Stimulated activated effector memory CD8-positive, alpha-beta T cell treated with anti-CD3 and anti-CD28 coated beads, Interleukin-12 subunit alpha, Interleukin-12 subunit beta, amount 100 ng/mL, for 72 hours (primary cell): ENCODE results near the gene HAGH.
A peak's percentile ranks its signal among the peaks of the same experiment; 100 is the strongest.
"Not testable (repeated sequence)": the region's sequence is repeated elsewhere in the genome, so short reads cannot be mapped to it uniquely, and the experiment has no call there.

Experiments
- ATAC-seq: fragments of 150-1000 bp; cut with Tn5 transposase; 2 replicates; pipeline ENCODE4 v1.10.0; 2021
- DNase-seq, 2 donors: peaks; one replicate each; pipeline ENCODE4 v3.0.0; 2021 to 2022; ENCODE audit warnings: low spot score in 2 of 2
- H3K27ac Mint-ChIP-seq: one replicate; pipeline ENCODE4 v1.8.0; 2022; ENCODE audit warnings: mild to moderate bottlenecking, mixed read lengths
- H3K36me3 Mint-ChIP-seq: one replicate; pipeline ENCODE4 v1.8.0; 2022; ENCODE audit warnings: mild to moderate bottlenecking, mixed read lengths
- H3K4me1 Mint-ChIP-seq: one replicate; pipeline ENCODE4 v1.8.0; 2022; ENCODE audit warnings: mixed read lengths
- H3K4me3 Mint-ChIP-seq: one replicate; pipeline ENCODE4 v1.8.0; 2022; ENCODE audit warnings: mild to moderate bottlenecking, mixed read lengths
- H3K9me3 Mint-ChIP-seq: one replicate; pipeline ENCODE4 v1.8.0; 2022; ENCODE audit warnings: mixed read lengths

HAGH gene

GRCh38 chr16:1800701-1801100 lies 25.9 kb downstream of the HAGH start:
- H3K4me1 Mint-ChIP-seq = no peaks in the 10 kb centered on the region

GRCh38 chr16:1799263-1799662 lies 27.4 kb downstream of the HAGH start:
- H3K9me3 Mint-ChIP-seq, ATAC-seq, H3K4me3 Mint-ChIP-seq, H3K36me3 Mint-ChIP-seq, H3K4me1 Mint-ChIP-seq, H3K27ac Mint-ChIP-seq, DNase-seq: not testable (repeated sequence)

More at GRCh38 chr16:1800701-1801100, 25.9 kb downstream of the HAGH start:
- ATAC-seq = no peak
- no peak for DNase-seq
- Mint-ChIP-seq H3K36me3 (peaks cover 3% of the 10 kb centered on the region), H3K4me3 (no peak overlapping the region), H3K27ac (no peak overlapping the region), H3K9me3 (peaks cover 9% of the 10 kb centered on the region)

- Mint-ChIP-seq H3K36me3 (peaks cover 6% of the 10 kb centered on the region), H3K4me1 (no peaks in the 10 kb centered on the region), H3K27ac (no peak overlapping the region), H3K9me3 (peaks cover 9% of the 10 kb centered on the region), H3K4me3 (no peak overlapping the region)
- DNase-seq = no peak
- no peak for ATAC-seq
Observed at GRCh38 chr16:1794908-1795666, 31.5 kb downstream of the HAGH start.

- DNase-seq = peak in 1 of 2 donors; percentile 48
- H3K27ac Mint-ChIP-seq = no peak overlapping the region
- no peak for ATAC-seq
- peaks cover 6% of the 10 kb centered on the region for H3K36me3 Mint-ChIP-seq
- H3K4me1 Mint-ChIP-seq = no peaks in the 10 kb centered on the region
- peaks cover 6% of the 10 kb centered on the region for H3K9me3 Mint-ChIP-seq
- no peak overlapping the region for H3K4me3 Mint-ChIP-seq
Observed at GRCh38 chr16:1794221-1794871, 32.3 kb downstream of the HAGH start.

GRCh38 chr16:1793578-1794220 lies 32.9 kb downstream of the HAGH start, which contains the start of gene IGFALS:
IGFALS (minus strand) TSS chr16:1793705; CDS start chr16:1793652, 53 bp downstream.
- peaks cover 5% of the 10 kb centered on the region for H3K4me1 Mint-ChIP-seq
- ATAC-seq = peak; percentile 11
- DNase-seq = no peak
- H3K4me3 Mint-ChIP-seq = no peak within 1 kb of the TSS
- H3K27ac Mint-ChIP-seq = no peak within 1 kb of the TSS
- peaks cover 3% of the 10 kb centered on the region for H3K9me3 Mint-ChIP-seq
- peaks cover 12% of the 10 kb centered on the region for H3K36me3 Mint-ChIP-seq

GRCh38 chr16:1792836-1793577 lies 33.6 kb downstream of the HAGH start:
- peak in 1 of 2 donors; percentile 47 for DNase-seq
- Mint-ChIP-seq H3K4me3 (no peak overlapping the region), H3K27ac (no peak overlapping the region), H3K36me3 (peaks cover 13% of the 10 kb centered on the region), H3K4me1 (peaks cover 6% of the 10 kb centered on the region), H3K9me3 (peaks cover 3% of the 10 kb centered on the region)
- no peak for ATAC-seq

GRCh38 chr16:1791943-1792812 lies 34.4 kb downstream of the HAGH start:
- H3K4me3 Mint-ChIP-seq = no peak overlapping the region
- DNase-seq = no peak
- H3K4me1 Mint-ChIP-seq = peaks cover 6% of the 10 kb centered on the region
- H3K27ac Mint-ChIP-seq = no peak overlapping the region
- peaks cover 1% of the 10 kb centered on the region for H3K9me3 Mint-ChIP-seq
- no peak for ATAC-seq
- H3K36me3 Mint-ChIP-seq = peaks cover 13% of the 10 kb centered on the region

GRCh38 chr16:1791256-1791942 lies 35.2 kb downstream of the HAGH start:
- Mint-ChIP-seq H3K4me3 (no peak overlapping the region), H3K27ac (no peak overlapping the region), H3K4me1 (peaks cover 6% of the 10 kb centered on the region), H3K36me3 (peaks cover 13% of the 10 kb centered on the region), H3K9me3 (no peaks in the 10 kb centered on the region)
- ATAC-seq (no peak), DNase-seq (peak in 1 of 2 donors; percentile 47)

- no peak overlapping the region for H3K27ac Mint-ChIP-seq
- DNase-seq (no peak), ATAC-seq (no peak)
- peaks cover 14% of the 10 kb centered on the region for H3K36me3 Mint-ChIP-seq
- H3K4me1 Mint-ChIP-seq = peaks cover 6% of the 10 kb centered on the region
- no peaks in the 10 kb centered on the region for H3K9me3 Mint-ChIP-seq
- H3K4me3 Mint-ChIP-seq = no peak overlapping the region
Observed at GRCh38 chr16:1790611-1791255, 35.9 kb downstream of the HAGH start.

GRCh38 chr16:1790261-1790610 lies 36.4 kb downstream of the HAGH start:
- ATAC-seq (no peak), DNase-seq (no peak)
- no peak overlapping the region for H3K4me3 Mint-ChIP-seq
- no peaks in the 10 kb centered on the region for H3K9me3 Mint-ChIP-seq
- peaks cover 11% of the 10 kb centered on the region for H3K4me1 Mint-ChIP-seq
- H3K36me3 Mint-ChIP-seq = peaks cover 19% of the 10 kb centered on the region
- H3K27ac Mint-ChIP-seq = no peak overlapping the region

- Mint-ChIP-seq H3K9me3 (no peaks in the 10 kb centered on the region), H3K36me3 (peaks cover 24% of the 10 kb centered on the region), H3K4me3 (no peak overlapping the region), H3K4me1 (peaks cover 15% of the 10 kb centered on the region), H3K27ac (no peak overlapping the region)
- peak in 1 of 2 donors; percentile 48 for DNase-seq
- no peak for ATAC-seq
Observed at GRCh38 chr16:1789643-1790045, 37.0 kb downstream of the HAGH start.

- ATAC-seq = no peak
- peaks cover 24% of the 10 kb centered on the region for H3K36me3 Mint-ChIP-seq
- H3K4me1 Mint-ChIP-seq = peaks cover 15% of the 10 kb centered on the region
- H3K9me3 Mint-ChIP-seq = no peaks in the 10 kb centered on the region
- H3K27ac Mint-ChIP-seq = peak overlapping the region; percentile 64
- no peak overlapping the region for H3K4me3 Mint-ChIP-seq
- no peak for DNase-seq
Observed at GRCh38 chr16:1788708-1789100, 37.9 kb downstream of the HAGH start.

- no peaks in the 10 kb centered on the region for H3K9me3 Mint-ChIP-seq
- H3K27ac Mint-ChIP-seq = no peak overlapping the region
- H3K4me1 Mint-ChIP-seq = peaks cover 15% of the 10 kb centered on the region
- H3K4me3 Mint-ChIP-seq = no peak overlapping the region
- DNase-seq (no peak), ATAC-seq (no peak)
- H3K36me3 Mint-ChIP-seq = peaks cover 24% of the 10 kb centered on the region
Observed at GRCh38 chr16:1788095-1788707, 38.4 kb downstream of the HAGH start.
